Jurkat, Clone E6-1 (cell line): ENCODE measurements around the gene PHLDB2.

Experiments
- DNase-seq: peaks from one replicate; pipeline ENCODE4 v3.0.0-alpha.2; 2011; ENCODE audit warnings: low read depth, low spot score
- H3K4me3 ChIP-seq: 2 replicates; pipeline ENCODE4 v1.5.1; 2011; ENCODE audit warnings: mild to moderate bottlenecking, low read length, control low read depth, moderate library complexity

Gene PHLDB2

DNA sequence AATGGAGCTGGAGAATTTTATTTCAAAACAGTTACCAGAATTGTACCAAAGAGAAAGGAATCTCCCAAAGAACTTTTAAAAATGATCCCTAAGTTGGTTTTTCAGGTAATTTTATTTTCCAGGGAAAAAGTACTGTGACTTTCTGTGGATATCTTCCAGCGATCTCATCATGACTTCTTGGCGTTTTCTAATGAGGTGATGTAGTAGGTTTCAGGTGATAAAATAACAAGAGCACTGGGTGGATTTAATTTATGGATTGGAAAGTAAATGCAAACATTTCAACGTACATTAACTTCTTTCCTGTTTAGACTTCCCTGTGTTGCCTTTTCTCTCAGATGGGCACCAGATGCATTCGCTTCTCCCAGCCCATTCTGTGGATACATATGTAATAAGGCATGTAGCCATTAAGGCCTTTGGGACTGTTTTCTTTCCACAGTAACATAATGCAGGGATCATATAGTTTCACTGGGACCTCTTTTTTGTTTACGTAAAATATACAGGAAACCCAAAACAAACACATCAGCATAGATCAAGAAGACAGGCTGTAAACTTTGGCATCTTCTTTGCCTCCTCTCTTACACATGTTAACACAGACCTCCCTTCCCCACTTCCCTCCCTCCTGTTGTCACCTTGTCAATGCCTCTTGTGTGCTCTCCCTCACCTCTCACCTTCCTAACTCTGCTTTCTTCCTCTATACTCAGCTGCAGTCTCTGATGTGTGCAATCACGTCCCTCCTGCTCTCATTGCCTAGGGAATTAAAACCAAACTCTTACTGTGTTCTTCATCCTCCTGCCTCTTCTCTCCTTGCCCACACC lies 13.0 kb downstream of the PHLDB2 start:
- DNase-seq = no peak
- no peak overlapping the region for H3K4me3 ChIP-seq

DNA sequence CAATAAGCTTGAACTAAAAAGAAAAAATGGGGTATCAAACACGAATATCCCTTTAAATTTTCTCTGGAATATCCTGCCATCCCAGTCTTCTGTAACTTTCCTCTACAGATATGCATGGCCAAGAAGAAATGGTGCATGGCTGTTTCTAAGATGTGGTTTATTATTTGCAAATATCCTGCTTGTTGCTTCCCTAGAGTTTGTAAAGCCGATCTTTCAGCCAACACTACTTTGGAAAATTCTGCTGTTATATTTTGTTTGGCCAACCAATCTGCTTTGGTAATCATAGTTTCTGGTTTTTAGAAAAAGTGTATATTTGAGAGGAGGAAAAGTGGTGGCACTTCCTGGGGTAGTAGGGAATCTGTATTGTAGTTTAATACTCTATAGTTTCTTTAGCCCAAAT lies 13.9 kb downstream of the PHLDB2 start:
- no peak overlapping the region for H3K4me3 ChIP-seq
- DNase-seq = no peak

DNA sequence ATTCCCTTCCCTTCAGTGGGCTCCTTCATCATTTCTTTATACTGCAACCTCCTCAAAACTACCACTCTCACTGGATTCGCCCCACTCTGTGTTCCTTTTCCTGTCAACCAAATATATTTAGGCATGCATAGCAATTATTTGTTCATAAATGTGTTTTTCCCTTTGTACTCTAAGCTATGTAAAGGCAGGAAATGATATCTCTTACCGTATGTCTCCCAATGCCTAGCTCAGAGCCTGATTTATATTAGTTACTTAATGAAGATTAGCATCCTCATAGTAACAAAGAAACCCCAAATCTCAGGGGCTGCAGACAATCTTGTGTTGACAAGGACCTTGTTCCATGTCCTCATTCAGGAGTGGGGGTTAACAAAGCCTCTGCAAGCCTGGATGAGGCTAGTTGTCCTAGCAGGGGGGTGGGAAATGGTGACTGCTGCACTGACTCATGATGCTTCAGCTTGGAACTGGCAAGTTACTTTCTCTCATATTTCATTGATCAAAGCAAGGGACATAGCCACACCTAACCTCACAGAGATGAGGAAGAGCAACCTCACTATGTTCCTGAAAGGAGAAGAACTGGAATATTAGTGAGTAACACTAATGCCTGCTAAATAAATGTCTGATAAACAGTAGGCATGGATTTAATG lies 15.2 kb downstream of the PHLDB2 start:
- DNase-seq = no peak
- H3K4me3 ChIP-seq = no peak overlapping the region

DNA sequence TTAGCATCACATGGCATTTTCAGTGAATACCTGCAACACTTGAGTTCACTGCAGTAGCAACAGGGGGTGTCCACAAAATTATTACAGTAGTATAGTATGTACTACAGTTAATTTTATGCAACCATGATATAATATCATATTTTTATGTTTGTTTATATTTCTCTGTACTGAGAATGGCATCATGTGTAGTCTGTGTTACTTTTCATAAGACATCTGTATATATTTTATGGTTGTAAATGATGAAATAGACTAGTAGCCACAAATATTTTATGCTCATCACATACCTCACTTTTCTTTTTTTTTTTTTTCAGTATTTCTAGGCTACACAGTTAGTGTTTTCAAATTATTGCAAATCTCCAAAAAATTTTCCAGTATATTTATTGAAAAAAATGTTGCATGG lies 22.4 kb downstream of the PHLDB2 start:
- H3K4me3 ChIP-seq = no peak overlapping the region
- DNase-seq = no peak

DNA sequence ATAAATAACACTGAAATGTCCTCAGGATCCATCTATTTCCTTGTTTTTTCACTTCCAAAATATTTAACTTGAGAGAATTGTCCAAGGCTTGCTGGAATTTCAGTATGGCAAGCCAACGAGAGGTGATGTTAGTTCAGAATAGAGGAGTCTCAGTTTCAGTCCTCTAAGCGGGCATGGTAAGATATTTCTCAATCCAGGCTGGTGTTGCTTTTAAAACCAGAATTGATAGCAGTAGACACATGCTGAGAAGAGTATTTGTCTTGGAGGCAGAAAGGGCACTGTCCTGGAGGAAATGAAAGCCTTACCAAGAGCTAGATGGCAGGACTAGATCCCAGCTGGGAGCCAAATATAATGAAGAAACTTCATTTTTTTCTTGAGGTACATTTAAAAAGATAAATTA lies 23.1 kb downstream of the PHLDB2 start:
- no peak for DNase-seq
- no peak overlapping the region for H3K4me3 ChIP-seq

DNA sequence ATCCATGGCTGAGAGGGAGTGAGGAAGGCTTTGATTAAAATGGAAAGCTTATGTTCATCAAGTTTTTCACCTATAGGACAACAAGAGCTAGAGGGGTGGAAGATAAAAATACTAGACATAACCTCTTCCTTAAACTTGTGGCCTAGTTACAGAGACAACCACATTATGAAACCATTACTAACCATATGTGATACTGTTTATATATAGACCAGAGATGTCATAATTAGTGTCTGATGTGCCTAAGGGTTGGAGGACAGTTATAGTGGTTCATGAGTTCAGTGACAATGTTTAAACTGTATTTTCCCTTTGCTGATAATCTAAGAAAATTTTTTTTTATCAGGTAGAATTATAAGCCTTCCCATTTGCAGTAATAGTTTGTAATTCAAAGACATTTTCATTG lies 23.7 kb downstream of the PHLDB2 start:
- DNase-seq = no peak
- H3K4me3 ChIP-seq = no peak overlapping the region

DNA sequence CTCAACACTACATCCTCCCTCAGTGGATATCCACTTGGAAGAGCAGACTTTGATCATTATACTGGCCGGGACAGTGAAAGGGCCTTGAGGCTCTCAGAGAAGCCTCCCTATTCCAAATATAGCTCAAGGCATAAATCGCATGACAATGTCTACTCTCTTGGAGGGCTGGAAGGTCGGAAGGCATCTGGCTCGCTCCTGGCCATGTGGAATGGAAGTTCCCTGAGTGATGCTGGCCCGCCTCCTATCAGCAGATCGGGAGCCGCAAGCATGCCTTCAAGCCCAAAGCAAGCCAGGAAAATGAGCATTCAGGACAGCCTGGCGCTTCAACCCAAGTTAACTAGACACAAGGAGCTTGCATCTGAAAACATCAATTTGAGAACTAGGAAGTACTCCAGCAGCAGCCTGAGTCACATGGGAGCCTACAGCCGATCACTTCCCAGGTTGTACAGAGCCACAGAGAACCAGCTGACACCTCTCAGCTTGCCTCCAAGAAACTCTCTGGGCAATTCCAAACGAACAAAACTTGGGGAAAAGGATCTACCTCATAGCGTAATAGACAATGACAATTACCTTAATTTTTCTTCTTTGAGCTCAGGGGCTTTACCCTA lies 25.4 kb downstream of the PHLDB2 start:
- no peak for DNase-seq
- no peak overlapping the region for H3K4me3 ChIP-seq

DNA sequence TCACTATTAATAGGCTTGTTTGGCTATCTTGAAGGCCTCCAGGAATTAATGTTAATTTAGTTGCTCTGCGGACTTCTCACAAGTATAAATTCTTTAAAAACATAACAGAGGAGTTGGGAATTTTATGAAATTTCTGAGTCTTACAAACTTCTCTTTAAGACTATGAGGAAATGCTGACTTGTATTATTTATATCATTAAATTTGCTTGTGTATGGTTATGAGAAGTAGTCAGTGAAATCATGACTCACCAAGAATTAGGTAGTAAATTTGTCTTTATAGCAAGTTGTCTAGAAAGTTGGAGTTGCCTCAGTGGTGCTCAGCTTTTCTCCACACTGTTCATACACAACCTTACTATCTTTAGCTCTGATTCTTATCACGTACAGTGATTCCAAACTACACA lies 26.5 kb downstream of the PHLDB2 start:
- no peak for DNase-seq

DNA sequence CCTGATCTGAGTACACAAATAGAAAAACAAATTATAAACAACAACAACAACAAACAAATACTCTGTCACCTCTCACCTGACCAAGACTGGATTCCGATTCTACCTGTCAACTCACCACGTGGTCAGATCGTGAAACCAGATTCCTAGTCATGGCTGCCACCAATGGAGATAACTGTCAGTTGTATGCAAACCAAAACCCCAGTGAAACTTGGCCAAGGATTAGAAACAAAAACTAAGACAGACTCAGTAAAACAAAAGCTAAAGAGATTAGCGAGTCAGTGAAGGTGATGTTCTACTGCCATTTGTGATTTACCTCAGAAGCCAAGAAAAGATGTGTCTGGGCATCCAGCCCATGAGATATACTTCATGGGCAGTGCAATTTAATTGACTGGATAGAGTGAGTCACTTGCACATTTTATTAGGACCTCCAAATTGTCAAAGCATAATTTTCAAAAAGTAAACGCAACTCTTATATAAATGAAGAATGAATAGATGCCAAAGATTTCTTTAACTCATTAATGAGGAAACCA lies 31.1 kb downstream of the PHLDB2 start:
- DNase-seq = no peak

More for the DNA sequence above, 26.5 kb downstream of the PHLDB2 start:
- no peak overlapping the region for H3K4me3 ChIP-seq

DNA sequence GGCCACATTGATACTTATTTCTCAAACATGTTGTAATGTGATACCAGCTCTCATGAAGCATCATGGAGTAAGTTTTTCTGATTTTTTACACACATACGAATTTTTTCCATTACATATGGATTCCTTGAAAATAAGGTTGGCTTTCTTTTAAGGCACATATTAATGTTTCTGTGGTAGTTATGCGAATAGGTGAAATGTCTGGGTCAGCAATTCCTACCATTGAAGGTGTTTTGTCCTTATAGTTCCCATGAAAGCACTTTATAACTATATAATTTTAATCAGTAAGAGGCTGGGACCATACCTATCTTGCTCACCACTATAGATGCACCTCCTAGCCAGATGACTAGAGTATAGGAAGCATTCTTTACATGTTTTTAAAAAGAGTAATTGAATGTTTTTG lies 33.0 kb downstream of the PHLDB2 start:
- H3K4me3 ChIP-seq = no peak overlapping the region
- no peak for DNase-seq

More for the DNA sequence above, 31.1 kb downstream of the PHLDB2 start:
- H3K4me3 ChIP-seq = no peak overlapping the region

DNA sequence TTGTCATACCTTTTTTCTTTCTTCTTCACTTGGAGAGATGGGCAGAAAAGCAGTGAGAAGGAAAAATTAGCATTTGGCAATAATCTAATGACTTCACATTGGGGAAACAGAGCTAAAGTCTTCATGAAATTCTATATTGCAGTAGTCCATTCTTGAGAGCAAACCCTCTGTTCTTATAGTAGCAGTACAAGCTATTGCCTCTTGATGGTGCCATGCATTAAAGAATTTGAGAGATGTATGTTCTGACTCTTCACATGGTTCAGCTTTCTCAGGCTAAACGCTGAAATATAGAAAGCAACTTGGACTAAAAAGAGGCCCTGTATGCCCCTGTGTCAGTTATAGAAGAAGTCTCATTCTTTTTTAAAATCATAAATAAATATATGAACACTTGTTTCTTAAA lies 36.0 kb downstream of the PHLDB2 start:
- H3K4me3 ChIP-seq = no peak overlapping the region
- peak; percentile 22 for DNase-seq

DNA sequence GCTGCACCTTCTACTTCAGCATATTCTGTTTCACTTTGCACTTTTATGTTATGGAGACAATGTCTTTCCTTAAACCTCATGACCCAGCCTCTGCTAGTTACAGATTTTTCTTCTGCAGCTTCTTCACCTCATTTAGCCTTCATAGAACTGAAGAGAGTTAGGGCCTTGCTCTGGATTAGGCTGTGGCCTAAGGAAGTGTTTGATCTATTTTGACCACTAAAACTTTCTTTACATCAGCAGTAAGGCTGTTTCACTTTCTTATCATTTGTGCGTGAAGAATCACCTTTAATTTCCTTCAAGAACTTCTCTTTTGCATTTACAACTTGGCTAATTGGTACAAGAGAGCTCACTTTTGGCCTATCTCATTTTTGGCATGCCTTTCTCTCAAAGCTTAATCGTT lies 40.9 kb downstream of the PHLDB2 start:
- DNase-seq = no peak
- H3K4me3 ChIP-seq = no peak overlapping the region

DNA sequence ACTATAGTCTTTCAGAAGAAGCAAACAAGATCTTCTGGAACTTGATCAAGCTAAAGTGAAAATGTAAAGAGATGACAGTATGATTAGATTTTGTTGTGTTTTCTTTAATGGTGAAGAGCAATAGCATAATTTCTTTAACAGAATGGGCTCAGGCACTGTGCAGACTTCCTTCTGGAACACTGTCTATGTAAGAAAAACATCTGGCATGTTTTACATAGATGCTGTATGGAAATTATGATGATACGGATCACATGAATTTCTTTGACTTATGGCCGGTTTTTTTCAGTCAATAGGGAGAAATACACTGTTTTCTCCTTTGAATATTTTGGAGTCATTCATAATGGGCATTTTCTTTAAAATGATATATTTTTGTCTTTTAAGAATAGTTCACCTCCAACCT lies 42.6 kb downstream of the PHLDB2 start:
- no peak overlapping the region for H3K4me3 ChIP-seq
- no peak for DNase-seq

DNA sequence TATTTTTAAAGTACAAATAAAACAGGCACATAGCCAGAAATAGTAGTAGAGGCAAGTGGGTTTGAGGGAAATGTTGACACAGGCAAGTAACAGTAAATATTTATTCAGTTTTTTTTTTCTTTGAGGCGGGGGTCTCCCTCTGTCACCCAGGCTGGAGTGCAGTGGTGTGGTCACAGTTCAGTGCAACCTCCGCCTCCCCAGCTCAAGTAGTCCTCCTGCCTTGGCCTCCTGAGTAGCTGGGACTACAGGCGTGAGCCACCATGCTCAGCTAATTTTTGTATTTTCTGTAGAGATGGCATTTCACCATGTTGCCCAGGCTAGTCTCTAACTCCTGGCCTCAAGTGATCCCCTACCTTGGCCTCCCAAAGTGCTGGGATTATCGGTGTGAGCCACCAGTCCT lies 43.5 kb downstream of the PHLDB2 start:
- H3K4me3 ChIP-seq = no peak overlapping the region
- no peak for DNase-seq

DNA sequence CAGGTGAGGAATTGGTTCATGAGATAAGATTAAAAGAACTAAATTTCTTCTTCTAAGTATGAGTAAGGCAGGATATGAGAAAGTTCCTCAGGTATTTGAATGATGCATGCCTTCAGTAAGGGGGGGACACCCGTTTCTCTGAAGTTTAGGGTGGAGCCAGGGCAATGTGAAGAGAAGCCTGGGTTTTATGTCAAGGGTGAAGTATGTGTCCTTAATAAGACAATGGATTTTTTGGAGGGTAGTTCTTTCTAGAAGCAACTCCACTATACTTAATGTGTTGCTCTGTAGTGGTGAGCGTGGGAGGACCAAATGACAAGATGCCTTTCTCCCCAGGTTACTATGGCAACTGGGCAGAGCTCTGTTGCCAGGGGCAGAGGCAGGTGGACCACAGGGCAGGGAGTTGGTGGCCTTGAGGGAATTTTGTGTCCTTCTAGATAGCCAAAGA lies 44.0 kb downstream of the PHLDB2 start:
- H3K4me3 ChIP-seq = no peak overlapping the region
- no peak for DNase-seq

DNA sequence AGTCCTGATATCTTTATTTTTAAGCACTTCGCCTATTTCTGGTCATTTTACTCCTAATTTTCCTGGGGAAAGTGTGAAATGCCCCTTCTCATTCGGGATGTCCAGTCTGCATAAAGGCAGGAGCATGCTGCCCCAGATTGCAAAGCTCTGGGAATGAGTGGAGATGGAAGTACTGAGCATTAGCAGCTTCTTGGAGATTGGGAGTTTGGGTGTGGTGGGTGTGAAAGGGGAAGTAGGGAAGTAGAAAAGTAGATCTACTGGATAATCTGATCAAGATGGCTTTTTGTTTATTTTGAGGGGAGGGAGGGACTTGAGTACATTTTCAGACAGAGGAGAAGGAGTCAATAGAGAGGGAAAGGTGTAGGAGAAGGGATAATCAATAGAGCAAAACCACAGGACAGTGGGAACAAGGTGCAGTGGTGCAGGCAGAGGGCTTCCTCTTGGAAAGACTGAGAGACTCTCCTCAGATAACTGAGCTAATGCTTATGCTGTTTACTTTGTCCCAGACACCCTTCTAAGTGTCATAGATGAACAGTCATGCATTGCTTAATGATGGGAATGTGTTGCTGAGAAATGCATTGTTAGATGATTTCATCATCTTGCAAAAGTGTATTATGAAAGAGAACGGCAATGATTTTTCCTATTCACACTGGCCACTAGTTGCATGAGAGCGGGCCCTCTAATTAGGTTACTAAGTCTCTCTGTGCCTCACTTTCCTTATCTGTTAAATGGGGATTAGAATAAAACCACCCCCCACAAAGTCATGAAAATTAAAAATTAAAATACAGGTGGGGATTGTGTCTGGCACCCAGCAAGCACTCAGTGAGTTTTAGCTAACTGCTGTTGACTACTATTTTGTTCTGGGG lies 45.5 kb downstream of the PHLDB2 start:
- no peak overlapping the region for H3K4me3 ChIP-seq
- no peak for DNase-seq

DNA sequence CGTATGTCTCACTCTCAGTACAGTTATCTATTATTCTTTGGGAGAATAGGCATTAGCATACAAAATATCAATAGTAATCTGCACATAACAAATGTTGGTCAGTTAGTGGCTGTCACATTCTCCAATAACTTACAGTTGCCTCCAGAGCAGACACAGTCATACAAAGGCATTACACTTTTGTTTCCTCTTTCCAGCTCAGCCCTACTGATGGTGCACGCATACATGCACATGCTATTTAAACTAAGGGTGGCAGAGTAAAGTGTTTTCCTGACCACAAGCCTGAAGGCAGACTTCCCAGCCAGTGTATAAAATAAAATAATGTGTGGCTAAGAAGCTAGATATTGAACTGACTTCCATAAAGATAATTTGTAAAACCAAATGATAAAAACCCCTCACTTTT lies 47.6 kb downstream of the PHLDB2 start:
- DNase-seq = no peak
- no peak overlapping the region for H3K4me3 ChIP-seq

DNA sequence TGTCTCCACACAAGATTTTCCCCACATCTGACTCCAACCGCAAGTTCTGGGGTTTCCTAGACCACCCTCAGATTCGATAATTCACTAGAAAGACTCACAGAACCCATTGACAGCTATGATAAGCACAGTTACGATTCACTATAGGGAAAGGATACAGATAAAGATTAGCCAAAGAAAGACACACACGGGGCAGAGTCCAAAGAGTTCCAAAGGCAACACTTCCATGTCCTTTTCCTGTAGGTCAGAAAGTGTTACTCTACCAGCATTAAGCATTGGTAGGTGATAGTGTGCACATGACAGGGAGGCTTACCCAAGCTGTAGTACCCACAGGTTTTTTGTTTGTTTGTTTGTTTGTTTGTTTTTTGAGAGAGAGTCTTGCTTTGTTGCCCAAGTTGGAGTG lies 48.1 kb downstream of the PHLDB2 start:
- H3K4me3 ChIP-seq = no peak overlapping the region
- DNase-seq = no peak

DNA sequence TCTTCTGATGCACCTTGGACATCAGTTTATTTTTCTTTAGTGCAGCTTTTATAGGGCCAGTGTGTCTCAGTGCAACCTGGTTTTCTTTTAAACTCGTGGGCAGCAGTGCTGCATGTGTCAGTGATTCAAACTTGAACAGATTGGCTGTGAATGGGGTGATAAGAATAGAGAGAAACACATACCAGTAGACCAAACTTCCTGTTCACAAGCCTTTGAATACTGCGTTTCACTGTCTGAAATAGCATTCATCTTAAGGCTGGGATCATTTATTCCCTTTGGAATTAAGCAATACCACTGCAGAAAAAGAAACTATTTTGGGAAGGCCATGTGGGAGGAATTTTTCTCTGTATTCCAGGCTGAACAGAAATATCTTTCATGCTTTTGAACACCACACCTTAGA lies 51.7 kb downstream of the PHLDB2 start:
- H3K4me3 ChIP-seq = no peak overlapping the region
- DNase-seq = no peak
